ENCODE measurements around the gene INHBA. TPM values are rescaled to one million over a fixed set of nuclear protein-coding genes. Genes with fewer than 3 reads are reported as not detected.

INHBA gene
- total and polyA plus RNA-seq, 2 donors (not counting 3 experiments of a cell fraction or from before 2014, with no cell fraction given) = 22.9 to 23.2 TPM

- Histone ChIP-seq H3K9ac (replicated peaks; ENCODE audit: extremely low read depth, insufficient read depth, low read length) (no peak overlapping the region), H3K79me2 (ENCODE audit: control insufficient read depth, insufficient read depth, low read length) (peaks cover 64% of the 10 kb centered on the region), H3K4me2 (ENCODE audit: insufficient read depth, low read length) (no peak overlapping the region), H3K9me1 (replicated peaks; ENCODE audit: control insufficient read depth, extremely low read depth, insufficient read depth, low read length) (no peaks in the 10 kb centered on the region), H3K36me3 (ENCODE audit: control insufficient read depth in 2 of 2, extremely low read depth in 1 of 2, insufficient read depth in 2 of 2, low read length in 2 of 2) (peaks cover 8 to 15% of the 10 kb centered on the region in 2 experiments), H3K9me3 (replicated peaks; ENCODE audit: control insufficient read depth, insufficient read depth, low read length) (no peaks in the 10 kb centered on the region), H3K4me1 (ENCODE audit: control insufficient read depth, extremely low read depth, insufficient read depth, low read length) (peaks cover 41% of the 10 kb centered on the region), H3K27me3 (ENCODE audit: control insufficient read depth in 2 of 2, insufficient read depth in 2 of 2, low read length in 2 of 2) (no peaks in the 10 kb centered on the region), H2AFZ (ENCODE audit: low read depth, low read length) (no peak overlapping the region), H4K20me1 (replicated peaks; ENCODE audit: control insufficient read depth, extremely low read depth, insufficient read depth, low read length) (no peaks in the 10 kb centered on the region), H3K27ac (ENCODE audit: insufficient read depth, low read depth, low read length) (no peak overlapping the region), H3K4me3 (replicated peaks in 1 of 3; ENCODE audit: insufficient read depth in 1 of 3, low read depth in 1 of 3, low read length in 3 of 3) (no peak overlapping the region)
- BruUV-seq (replicated peaks) = no TSS peak
- dilution Hi-C loops (cut with MboI; ENCODE audit: extremely low pct_ligation_motif_present, low sequenced_read_pairs) (no loop called here), intact Hi-C loops (cut with micrococcal nuclease) (loop anchor here (10.0 kb wide), 1 partner anchor 299 kb away; no protein-coding TSS in a partner anchor)
- TF ChIP-seq EZH2 (IDR thresholded peaks at IDR 0.05; ENCODE audit: borderline replicate concordance, low read depth, low read length, severe bottlenecking) (no peak), FOS (IDR thresholded peaks at IDR 0.05; ENCODE audit: borderline replicate concordance, insufficient read depth, low read length) (no peak), CTCF (IDR thresholded peaks at IDR 0.05; ENCODE audit: extremely low read depth in 1 of 2, insufficient read depth in 1 of 2, low read depth in 1 of 2, low read length in 2 of 2) (peak; percentile 18 to 19)
- POLR2A ChIA-PET = no interaction called here
- CTCF ChIA-PET = interaction anchor here (0.5 to 2.3 kb wide), 6 partner anchors 11 to 690 kb away, joined by 3 to 6 read pairs (median 3); no protein-coding TSS in a partner anchor
- FAIRE-seq = no peak
- DNase-seq (ENCODE audit: low read depth, low spot score) = no peak
Observed at GRCh38 chr7:41693150-41693997, 9.5 kb downstream of the INHBA start.
